GM18517 (cell line): Measurements from ENCODE around the gene PRKCQ.
"Not testable (repeated sequence)": the region's sequence is repeated elsewhere in the genome, so short reads cannot be mapped to it uniquely, and the experiment has no call there.

ENCODE experiments used
- ATAC-seq: cut with Tn5 transposase; IDR thresholded peaks from one replicate; pipeline ENCODE4 v1.9.1; 2021; ENCODE audit warnings: mild to moderate bottlenecking, moderate library complexity; ENCODE audit not compliant: unreplicated experiment

The PRKCQ gene

GRCh38 chr10:6494936-6495592 lies 85.0 kb downstream of the PRKCQ start:
- ATAC-seq = no peak

GRCh38 chr10:6494442-6494819 lies 85.6 kb downstream of the PRKCQ start:
- no peak for ATAC-seq

- no peak for ATAC-seq
Observed at GRCh38 chr10:6493521-6494441, 86.3 kb downstream of the PRKCQ start.

GRCh38 chr10:6492896-6493295 lies 87.2 kb downstream of the PRKCQ start:
- ATAC-seq = no peak

- ATAC-seq = no peak
Observed at GRCh38 chr10:6491841-6492609, 88.1 kb downstream of the PRKCQ start.

GRCh38 chr10:6490614-6491013 lies 89.5 kb downstream of the PRKCQ start:
- ATAC-seq = no peak

GRCh38 chr10:6487920-6488319 lies 92.2 kb downstream of the PRKCQ start:
- ATAC-seq = no peak

GRCh38 chr10:6486309-6486708 lies 93.8 kb downstream of the PRKCQ start:
- no peak for ATAC-seq

GRCh38 chr10:6482737-6483357 lies 97.2 kb downstream of the PRKCQ start:
- ATAC-seq = no peak

GRCh38 chr10:6478722-6479121 lies 101.4 kb downstream of the PRKCQ start:
- ATAC-seq = no peak

- ATAC-seq = no peak
Observed at GRCh38 chr10:6476989-6477388, 103.1 kb downstream of the PRKCQ start.

GRCh38 chr10:6474871-6475270 lies 105.2 kb downstream of the PRKCQ start:
- ATAC-seq = no peak

GRCh38 chr10:6473901-6474370 lies 106.1 kb downstream of the PRKCQ start:
- ATAC-seq = peak; percentile 75

GRCh38 chr10:6473430-6473829 lies 106.6 kb downstream of the PRKCQ start:
- ATAC-seq = no peak

- not testable (repeated sequence) for ATAC-seq
Observed at GRCh38 chr10:6472710-6473005, 107.4 kb downstream of the PRKCQ start.

- ATAC-seq = no peak
Observed at GRCh38 chr10:6470894-6471618, 109.0 kb downstream of the PRKCQ start.

GRCh38 chr10:6469661-6470060 lies 110.4 kb downstream of the PRKCQ start:
- ATAC-seq = no peak

- no peak for ATAC-seq
Observed at GRCh38 chr10:6465854-6466601, 114.0 kb downstream of the PRKCQ start.

GRCh38 chr10:6465437-6465836 lies 114.6 kb downstream of the PRKCQ start:
- ATAC-seq = no peak
